A172 (cell line): ENCODE results near the gene RPS16. TPM values are rescaled to one million over a fixed set of nuclear protein-coding genes. Genes with fewer than 3 reads are reported as not detected.

ENCODE experiments used
- DNase-seq: peaks from one replicate; pipeline ENCODE4 v3.0.0-alpha.2; 2015; ENCODE audit warnings: low spot score
- total RNA-seq: library from RNA; depleted of rRNA; stranded (reverse); fragments of >200 nt; shearing (Covaris generic); gene quantifications from 2 replicates; pipeline ENCODE4 v1.2.3, GENCODE V29; 2014

RPS16 gene
- total RNA-seq, 1 experiment from 2014 or later = 262 TPM

DNA sequence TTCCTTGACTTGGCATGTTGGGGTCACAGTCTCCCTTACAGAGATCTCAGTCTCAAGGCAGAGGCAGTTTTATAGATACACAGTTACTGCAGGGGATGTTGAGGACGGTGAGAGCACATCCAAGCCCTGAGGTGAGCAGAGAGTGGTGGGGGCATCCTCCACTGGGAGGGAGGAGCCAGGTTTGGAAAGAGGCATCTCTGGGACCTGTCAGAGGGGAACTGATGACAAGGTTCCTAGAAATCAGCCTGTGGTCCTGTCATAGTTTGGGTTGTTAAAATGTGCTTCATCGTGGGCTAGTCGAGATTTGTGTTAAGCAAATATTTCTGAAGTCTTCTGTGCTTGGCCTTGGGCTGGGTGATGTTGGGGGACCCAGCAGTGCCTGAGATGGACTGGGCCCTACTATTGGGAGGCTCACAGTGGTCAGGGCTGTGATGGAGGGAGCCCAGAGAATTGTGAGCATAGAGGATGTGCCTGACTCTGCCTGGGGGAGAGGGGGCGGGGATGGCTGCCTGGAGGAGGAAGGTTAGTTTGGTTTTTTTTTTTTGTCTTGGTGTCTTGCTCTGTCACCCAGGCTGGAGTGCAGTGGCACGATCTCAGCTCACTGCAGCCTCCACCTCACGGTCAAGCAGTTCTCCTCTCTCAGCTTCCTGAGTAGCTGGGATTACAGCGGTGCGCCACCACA lies 13.5 kb upstream of the RPS16 start:
- DNase-seq = no peak

DNA sequence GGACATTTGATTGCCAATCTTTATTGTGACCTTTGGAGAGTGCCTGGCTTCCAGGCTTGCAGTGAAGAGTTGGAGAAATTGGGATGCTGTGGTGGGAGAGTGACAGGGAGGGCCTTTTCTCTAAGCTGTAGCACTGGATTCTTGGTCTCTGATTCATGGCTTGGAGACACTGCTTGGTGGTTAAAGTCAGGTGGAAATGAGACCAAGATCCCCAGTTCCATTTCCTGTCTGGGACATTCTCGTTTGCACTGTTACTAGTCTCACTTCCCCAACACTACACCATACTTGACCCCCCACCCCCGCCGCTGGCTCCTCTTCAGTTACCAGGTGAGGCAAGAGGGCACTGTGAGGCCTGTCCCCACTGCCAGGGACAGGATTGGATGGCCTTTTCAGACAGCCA lies 12.5 kb upstream of the RPS16 start:
- peak; percentile 89 for DNase-seq

DNA sequence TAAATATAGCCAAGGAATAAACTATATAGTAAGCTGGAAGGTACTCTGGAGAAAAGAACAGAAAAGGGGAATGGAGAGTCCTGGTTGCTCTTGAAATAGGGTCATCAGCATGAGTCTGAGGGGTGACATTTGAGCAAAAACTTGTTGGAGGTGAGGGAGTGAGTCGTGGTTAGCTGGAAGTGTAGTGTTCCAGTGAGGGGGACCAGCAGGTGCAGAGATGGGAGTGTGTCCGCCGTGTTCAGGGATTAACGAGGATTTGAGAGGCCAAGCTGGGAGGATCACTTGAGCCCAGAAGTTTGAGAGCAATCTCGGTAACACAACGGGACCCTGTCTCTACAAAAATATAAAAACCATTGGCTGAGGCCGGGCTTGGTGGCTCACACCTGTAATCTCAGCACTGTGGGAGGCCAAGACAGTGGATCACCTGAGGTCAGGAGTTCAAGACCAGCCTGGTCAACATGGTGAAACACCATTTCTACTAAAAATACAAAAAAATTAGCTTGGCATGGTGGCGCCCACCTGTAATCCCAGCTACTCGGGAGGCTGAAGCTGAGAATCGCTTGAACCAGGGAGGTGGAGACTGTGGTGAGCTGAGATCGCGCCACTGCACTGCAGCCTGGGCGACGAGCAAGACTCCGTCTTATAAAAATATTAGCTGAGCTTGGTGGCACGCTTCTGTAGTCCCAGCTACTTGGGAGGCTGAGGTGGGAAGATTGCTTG lies 10.8 kb upstream of the RPS16 start:
- DNase-seq = no peak

DNA sequence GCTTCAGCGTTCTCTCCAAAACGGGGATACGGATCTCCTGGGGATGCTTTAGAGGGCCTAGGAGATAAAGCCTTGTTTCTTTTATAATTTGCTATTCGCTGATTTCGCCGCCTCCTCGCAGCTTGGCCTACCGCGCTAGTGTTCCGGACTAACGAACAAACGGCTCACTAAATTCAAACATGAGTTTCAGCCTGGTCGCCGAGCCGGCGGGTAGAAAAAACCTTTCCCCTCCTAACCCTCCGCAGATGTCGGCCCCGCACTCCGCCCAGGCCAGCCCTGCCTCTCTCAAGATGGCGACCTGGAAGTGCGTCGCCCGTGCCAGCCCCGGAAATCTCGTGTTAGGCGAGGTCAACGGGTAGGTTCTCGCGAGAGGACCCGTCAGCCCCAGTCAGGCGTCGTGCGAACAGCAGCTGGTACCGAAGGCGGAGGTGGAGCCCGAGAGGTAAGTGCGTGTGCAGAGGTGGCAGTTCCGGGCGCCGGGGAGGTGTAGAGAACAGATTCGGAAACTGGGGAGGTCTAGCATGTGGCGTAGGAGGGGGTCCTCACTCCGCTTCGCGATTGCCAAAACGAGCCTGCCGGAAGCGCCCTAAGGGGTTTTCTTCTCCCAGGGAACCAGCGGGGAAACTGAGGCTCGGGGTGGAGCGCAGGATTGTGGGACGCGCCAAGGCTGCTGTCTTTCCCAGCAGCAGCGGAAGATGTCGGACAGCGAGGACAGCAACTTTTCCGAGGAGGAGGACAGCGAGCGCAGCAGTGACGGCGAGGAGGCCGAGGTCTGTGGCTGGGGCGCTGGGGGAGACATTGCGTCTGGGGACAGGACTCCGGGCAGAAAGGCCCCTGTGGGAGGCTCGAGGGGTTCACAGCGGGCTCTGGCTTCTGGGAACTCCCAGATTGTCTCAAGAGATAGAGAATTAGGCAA lies 9.7 kb upstream of the RPS16 start, which contains the start of gene SUPT5H:
SUPT5H (plus strand) TSS at position 387 of the 916 bp plus-strand sequence; CDS start at position 696, 309 bp downstream.
- peak; percentile 96 for DNase-seq

DNA sequence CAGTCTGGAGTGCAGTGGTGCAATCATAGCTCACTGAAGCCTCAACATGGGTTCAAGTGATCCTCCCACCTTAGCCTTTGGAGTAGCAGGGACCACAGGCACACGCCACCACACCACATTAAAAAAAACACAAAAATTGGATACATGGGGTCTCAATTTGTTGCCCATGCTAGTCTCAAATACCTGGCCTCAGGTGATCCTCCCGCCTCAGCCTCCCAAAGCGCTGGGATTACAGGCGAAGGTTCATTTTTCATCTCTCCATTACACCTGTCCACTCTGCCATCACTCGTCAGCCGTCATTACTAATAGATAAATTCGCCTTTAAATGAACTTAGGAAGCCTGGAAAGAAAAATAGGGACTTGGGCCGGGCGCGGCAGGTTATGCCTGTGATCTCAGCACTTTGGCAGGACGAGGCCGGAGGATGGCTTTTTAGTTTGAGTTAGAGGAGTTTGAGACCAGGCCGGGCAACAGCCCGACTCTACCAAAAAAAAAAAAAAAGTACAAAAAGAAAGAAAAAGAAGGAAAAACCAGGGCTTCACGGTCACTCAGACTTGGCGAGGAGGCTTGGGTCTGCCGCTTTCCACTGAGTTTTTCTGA lies 8.9 kb upstream of the RPS16 start:
- DNase-seq = no peak

DNA sequence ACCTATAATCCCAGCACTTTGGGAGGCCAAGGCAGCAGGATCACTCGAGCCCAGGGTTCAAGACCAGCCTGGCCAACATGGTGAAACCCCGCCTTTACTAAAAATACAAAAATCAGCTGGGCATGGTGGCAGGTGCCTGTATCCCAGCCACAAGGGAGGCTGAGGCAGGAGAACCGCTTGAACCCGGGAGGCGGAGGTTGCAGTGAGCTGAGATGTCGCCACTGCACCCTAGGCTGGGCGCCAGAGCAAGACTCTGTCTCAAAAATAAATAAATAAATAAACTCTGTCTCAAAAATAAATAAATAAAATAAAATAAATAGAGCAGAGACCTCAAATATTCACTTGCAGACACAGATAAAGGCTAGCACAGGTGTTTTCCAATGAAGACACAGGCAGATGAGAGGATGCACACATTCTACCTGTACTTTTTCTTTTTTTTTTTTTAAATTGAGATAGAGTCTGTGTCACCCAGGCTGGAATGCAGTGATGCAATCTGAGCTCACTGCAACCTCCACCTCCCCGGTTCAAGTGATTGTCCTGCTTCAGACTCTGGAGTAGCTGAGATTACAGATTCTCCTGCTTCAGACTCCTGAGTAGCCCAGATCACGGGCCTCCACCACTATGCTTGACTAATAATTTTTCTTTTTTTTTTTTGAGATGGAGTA lies 2.7 kb upstream of the RPS16 start:
- peak; percentile 41 for DNase-seq

DNA sequence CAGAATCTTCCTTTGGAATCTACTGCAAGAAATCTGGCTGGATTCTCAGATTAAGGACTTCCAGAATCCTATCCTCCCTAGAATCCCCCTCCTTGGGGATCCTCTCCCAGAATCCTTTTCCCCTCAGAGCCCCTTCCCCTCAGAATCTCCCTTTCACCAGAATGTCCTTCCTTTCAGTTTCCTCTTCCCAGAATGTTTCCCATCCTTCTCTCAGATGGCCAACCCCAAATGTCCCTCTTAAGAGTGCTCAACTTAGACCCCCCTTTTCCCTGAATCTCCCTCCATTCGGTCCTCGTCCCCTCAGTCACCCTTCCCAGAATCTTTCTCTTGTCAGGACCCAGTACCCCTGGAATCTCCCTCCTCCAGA lies 584 bp upstream of the RPS16 start:
- DNase-seq = no peak

DNA sequence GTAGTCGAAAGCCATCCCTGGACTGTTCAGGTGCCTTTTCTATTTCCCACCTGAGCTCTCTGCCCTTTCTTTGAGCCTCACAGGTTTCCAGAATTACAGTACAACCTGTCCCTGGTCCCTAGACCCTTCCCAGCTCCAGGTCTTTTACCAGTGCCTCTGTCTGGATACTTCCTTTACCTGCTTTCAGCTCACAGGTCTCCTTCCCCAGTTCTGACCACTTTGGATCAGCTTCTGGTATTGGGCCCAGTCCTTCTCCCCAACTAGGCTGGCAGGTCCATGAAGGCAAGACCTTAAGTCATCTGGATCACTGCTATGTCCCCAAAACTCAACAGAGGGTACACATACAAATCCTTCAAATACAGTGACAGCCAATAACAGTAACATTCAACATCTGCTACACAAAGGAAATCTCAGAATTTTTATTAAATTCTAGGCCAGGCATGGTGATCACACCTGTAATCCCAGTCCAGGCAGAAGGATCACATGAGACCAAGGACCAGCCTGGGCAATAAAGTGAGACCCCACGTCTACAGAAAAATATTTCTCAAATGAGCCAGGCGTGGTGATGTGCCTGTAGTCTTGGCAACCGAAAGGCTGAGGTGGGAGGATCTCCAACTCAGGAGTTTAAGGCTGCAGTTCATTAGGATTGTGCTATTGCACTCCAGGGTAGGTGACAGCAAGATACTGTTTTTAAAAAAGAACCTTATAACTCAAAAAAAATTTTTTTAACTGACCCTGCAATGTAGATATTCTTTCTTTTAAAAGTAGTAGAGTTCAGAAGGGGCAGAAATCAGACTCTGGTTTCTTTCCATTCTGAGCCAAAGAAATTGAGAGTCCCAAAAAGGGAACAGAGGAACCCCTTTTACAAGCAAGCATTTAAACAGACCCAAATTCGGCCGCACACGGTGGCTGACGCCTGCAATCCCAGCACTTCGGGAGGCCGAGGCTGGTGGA lies 1.3 kb downstream of the RPS16 start:
- no peak for DNase-seq

DNA sequence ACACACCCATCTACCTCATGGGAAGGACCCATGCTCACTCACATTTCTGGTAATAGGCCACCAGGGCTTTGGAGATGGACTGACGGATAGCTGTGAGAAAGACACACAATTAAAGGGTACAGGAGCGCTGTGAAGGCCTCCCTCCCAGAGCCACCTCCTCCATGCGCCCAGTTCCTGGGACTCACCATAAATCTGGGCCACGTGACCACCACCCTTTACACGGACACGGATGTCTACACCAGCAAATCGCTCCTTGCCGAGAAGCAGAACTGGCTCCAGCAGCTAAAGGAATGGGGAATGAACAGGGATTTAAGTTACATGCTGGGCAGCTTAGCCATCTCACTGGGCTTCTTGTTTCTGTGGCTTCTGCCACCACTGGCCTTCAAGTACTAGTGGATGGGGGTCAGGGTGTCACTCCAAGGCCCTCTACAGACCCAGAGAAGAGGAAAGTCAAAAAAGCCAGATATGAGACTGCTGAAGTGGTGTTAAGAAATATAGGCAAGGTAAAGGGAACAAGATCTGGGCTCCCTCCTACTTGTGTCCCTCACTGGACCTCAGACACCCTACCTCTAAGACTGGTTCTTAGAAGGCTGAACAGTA lies 2.2 kb downstream of the RPS16 start:
- no peak for DNase-seq

DNA sequence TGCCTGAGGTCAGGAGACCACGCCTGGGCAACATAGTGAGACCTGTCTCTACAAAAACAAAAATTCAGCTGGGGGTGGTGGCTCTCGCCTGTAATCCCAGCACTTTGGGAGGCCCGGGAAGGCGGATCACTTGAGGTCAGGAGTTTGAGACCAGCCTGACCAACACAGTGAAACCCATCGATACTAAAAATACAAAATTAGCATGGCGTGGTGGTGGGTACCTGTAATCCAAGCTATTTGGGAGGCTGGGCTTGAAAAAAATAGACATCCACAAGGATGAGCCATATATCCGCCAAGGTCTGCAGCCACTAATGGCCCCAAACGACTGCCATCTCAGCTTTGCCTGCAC lies 3.1 kb downstream of the RPS16 start:
- DNase-seq = no peak

DNA sequence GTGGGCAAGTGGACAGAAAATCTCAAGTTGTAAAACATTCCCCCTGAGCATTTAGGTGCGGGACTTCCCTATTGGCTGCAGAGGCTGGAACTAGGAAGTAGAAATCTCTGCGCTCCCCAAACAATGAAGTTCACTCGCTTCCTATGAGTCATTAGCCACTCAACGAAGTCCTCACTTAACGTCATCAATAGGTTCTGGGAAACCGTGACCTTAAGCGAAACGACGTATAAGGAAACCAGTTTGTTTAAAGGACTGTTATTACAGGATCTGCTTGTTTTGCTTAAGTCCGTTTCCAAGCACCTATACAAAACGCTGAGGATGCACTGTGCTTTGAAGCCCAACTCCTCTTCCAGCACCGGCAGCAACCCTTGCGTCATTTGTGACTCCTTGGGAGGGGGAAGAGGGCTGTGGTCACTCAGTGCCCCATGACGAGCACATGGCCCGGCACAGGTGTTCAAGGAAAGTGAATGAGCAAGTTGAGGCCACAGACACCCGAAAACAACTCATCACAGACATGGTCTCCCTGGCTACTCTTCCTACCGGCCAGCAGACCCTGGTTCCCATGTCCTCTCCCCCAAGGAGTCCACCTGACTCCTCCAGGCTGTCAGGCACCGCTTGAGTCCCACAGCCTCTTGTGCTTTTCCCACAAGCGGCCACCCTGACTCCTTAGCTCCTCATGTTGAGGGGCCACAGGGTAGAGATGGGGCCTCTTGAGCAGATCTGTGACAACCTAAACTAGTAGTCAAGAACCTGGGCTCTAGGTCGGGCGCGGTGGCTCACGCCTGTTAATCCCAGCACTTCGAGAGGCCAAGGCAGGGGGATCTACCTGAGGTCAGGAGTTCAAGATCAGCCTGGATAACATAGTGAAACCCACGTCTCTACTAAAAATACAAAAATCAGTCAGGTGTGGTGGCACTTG lies 4.8 kb downstream of the RPS16 start:
- DNase-seq = peak; percentile 99

DNA sequence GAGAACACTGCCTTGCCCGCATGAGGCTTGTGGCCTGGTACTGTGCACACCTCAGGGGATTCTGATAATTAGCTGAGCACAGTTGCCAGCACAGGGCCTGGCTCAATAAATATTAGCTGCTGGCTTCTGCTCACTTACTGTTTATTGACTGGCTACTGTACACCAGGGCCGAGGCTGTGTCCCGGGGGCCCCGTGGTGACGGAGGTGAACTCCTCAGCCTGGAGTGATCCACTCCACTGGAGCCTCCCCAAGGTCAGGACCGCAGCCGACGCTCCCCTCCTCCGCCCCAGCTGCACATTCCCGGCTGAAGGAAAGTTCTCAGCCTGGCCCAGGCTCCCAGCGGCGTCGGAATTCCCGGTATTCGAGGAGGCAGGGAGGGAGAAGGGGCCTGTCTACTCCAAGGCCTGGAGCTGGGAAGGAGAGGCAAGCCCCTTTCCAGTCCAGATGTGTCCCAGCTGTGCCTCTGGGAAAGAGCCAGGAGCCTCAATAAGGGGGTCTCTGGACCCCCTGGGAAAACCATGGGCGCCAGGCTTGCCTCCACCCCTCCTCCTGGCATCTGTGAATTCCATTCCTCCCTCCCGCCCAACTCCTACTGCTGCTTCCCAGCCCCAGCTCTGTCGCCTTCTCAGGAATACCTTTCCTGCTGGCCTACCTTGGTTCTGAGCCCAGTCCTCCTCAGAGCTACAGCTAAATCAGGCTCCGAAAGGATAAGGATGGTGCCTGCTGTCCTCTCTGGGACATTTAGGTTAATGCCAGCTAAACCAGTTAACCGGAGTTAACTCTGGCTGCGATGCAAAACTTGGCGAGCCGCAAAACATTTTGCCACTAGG lies 7.3 kb downstream of the RPS16 start:
- DNase-seq = peak; percentile 86

DNA sequence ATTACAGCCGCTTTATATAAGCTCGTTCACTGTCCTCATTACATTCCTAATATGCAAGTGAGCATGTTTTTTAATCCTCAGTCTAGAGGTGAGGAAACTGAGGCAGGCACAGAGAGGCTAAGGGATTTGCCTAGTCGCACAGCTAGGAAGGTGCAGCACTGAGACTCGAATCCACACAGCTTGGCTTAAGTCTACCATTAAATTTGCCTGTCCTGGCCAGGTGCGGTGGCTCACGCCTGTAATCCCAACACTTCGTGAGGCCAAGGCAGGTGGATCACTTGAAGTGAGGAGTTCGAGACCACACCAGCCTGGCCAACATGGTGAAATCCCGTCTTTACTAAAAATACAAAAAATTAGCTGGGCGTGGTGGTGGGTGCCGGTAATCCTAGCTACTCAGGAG lies 8.0 kb downstream of the RPS16 start:
- no peak for DNase-seq

DNA sequence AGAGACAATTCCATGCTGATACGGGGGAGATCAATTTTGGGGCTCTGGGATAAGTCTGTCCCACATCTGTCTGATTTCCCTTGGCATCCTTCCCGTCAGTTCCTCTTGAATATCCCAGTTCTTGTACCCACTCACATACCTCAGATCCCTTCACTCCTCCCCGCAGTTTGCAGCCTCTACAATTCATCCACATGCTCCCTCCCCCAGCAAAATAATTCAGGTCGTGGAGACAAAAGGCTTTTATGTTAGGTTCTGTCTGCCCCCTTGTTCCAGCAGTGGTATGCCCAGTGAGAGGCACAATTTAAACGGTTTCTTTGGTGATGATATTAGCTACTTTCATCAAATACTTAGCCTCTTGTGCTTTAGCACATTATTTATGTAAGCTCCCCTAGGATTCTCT lies 9.6 kb downstream of the RPS16 start:
- DNase-seq = no peak

DNA sequence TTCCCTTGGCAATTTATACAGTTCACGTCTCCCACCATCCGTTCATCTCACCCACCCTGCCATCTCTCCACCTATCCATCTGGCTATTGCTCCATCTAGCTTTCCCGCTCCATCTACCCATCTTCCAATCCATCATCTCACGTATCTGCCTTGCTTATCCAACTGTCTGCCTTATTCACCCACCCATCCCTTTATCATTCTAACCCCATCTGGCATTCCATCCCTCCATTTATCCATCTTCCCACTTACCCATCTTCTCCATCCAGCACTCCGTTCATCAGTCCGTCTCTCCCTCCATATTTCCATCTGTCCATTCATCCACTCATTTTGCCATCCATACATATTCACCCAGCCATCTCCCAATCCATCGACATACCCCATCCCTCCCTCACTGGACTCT lies 10.0 kb downstream of the RPS16 start:
- no peak for DNase-seq

DNA sequence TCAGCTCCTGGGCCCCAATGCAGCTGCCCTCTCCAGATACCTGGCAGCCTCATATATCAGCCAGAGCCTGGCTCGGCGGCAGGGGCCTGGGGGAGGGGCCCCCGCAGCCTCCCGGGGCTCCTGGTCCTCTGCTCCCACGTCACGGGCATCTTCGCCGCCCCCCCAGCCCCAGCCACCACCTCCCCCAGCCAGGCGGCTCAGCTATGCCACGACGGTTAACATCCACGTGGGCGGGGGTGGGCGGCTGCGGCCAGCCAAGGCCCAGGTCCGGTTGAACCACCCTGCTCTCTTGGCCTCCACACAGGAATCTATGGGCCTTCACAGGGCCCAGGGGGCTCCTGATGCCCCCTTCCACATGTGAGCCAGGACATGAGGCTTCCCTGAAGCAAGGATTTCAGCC lies 10.8 kb downstream of the RPS16 start:
- DNase-seq = no peak

DNA sequence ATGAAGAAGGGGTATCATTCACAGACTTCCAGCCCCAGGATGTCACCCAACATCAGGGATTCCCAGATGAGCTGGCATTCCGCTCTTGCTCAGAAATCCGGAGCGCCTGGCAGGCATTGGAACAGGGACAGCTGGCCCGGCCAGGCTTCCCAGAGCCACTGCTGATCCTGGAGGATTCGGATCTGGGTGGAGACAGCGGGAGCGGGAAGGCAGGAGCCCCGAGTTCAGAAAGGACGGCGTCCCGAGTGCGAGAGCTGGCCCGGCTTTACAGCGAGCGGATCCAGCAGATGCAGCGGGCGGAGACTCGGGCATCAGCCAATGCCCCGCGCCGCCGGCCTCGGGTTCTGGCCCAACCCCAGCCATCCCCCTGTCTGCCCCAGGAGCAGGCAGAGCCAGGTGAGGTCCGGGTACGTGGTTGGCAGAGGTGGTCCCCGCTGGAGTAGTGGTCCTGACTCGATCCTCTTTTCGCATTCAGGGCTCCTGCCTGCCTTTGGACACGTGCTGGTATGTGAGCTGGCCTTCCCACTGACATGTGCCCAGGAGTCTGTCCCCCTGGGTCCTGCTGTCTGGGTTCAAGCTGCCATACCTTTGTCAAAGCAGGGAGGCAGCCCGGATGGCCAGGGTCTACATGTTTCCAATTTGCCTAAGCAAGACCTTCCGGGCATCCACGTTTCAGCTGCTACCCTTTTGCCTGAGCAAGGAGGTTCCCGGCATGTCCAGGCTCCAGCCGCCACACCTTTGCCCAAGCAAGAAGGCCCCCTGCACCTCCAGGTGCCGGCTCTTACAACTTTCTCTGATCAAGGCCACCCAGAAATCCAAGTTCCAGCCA lies 12.3 kb downstream of the RPS16 start:
- DNase-seq = no peak
